KOPT-K1 (cell line): ENCODE results near the gene CENPX.

ENCODE experiments used
- H3K27ac ChIP-seq: fragments of 200-600 bp; sonication (generic); 2 replicates; pipeline ENCODE4 v1.5.1; 2016; ENCODE audit warnings: antibody characterized with exemption, mild to moderate bottlenecking, low read depth, low read length; ENCODE audit not compliant: poor library complexity, severe bottlenecking
- H3K36me3 ChIP-seq: fragments of 200-600 bp; sonication (generic); 2 replicates; pipeline ENCODE4 v1.5.1; 2017; ENCODE audit warnings: antibody characterized with exemption, mild to moderate bottlenecking, low read length, moderate library complexity; ENCODE audit not compliant: insufficient read depth
- H3K9me3 ChIP-seq: fragments of 200-600 bp; sonication (generic); 2 replicates; pipeline ENCODE4 v1.5.1; 2017; ENCODE audit warnings: antibody characterized with exemption, low read length, mild to moderate bottlenecking; ENCODE audit not compliant: insufficient read depth, poor library complexity, severe bottlenecking

CENPX gene

GRCh38 chr17:82016875-82017459 is 5.7 kb downstream of the CENPX start:
- H3K9me3 ChIP-seq = no peaks in the 10 kb centered on the region
- H3K27ac ChIP-seq = no peak overlapping the region
- peaks cover 23% of the 10 kb centered on the region for H3K36me3 ChIP-seq

DNA sequence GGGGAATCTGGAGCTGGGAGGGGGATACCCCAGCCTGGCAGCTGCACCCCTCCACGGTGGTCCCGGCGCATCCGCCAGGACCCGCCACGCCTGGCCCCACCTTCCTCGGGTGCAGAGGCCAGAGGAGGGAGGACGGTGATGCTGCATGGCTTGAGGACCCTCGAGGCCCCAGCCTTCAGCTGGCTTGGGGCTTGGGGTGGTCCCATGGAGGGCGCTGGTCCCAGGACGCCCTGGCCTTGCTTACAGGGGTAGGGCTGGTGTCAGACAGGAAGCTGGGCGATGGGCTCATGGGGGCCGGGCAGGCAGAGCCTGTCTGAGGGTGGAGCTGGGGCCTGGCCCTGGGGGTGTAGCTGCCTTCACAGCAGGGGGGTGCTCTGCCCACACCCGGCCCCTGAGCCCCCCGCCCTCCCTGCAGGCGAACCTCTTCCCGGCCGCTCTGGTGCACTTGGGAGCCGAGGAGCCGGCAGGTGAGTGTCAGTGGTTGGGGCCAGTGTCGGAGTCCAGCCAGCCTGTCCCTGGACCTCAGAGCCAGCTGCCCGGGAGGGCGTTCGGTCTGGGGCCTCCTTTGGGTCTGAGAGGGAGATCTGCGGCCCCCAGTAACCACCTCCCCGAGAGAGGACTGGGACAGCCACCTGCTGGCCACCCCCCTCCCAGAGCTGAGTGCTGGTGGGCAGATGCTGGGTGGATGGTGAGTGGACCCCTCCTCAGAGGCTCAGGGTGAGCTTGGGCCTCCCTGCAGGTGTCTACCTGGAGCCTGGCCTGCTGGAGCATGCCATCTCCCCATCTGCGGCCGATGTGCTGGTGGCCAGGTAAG is 6.4 kb downstream of the CENPX start:
- H3K27ac ChIP-seq = no peak overlapping the region
- no peaks in the 10 kb centered on the region for H3K9me3 ChIP-seq
- H3K36me3 ChIP-seq = peaks cover 23% of the 10 kb centered on the region

- H3K9me3 ChIP-seq = no peaks in the 10 kb centered on the region
- peaks cover 23% of the 10 kb centered on the region for H3K36me3 ChIP-seq
- no peak overlapping the region for H3K27ac ChIP-seq
Observed at GRCh38 chr17:82015311-82015971, 7.2 kb downstream of the CENPX start.

DNA sequence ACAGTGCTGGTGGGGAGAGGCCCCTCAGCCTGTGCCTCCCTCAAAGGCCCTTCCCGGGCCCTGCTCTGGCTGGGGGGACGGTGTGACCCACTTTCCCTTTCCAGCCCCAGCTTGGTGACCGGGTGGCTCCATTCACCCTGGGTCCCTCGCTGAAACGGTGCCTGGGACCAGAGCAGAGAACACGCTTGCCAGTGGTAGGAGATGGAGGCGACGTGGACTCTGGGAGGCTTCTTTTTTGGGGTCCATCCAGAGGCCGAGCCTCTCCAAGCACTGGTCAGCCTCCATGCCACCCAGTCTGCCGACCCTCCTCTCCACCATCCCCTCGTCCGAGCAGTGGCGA is 7.7 kb downstream of the CENPX start:
- H3K27ac ChIP-seq = no peak overlapping the region
- H3K36me3 ChIP-seq = peaks cover 23% of the 10 kb centered on the region
- no peaks in the 10 kb centered on the region for H3K9me3 ChIP-seq

GRCh38 chr17:82014432-82014831 is 8.2 kb downstream of the CENPX start:
- Histone ChIP-seq H3K27ac (no peak overlapping the region), H3K9me3 (no peaks in the 10 kb centered on the region), H3K36me3 (peaks cover 20% of the 10 kb centered on the region)

DNA sequence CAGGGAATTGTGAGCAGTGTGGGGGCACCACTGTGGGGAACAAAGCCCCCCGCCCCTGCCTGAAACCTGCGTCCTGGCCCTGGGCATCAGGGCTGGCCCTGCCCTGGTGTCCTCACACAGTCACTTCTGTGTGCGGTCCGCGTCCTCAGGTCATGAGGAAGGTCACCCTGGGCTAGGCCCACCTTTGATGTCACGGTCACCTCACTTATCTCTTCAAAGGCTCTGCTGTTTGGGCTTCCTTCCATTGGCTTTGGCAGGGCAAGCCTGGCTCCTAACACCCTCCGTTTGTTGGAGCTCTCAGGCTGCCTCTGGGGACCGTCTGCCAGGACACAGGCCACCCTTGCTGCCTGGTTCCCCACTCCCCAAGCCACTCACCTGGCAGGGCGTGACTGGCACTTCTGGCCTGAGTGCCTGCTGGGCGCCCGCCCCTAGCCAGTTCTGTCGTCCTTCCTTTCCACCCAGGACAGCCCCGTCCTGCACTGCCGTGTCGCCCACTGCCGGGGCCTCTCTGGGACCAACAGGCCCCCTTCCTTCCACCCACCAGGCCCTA is 8.8 kb downstream of the CENPX start:
- no peaks in the 10 kb centered on the region for H3K9me3 ChIP-seq
- peaks cover 14% of the 10 kb centered on the region for H3K36me3 ChIP-seq
- no peak overlapping the region for H3K27ac ChIP-seq

DNA sequence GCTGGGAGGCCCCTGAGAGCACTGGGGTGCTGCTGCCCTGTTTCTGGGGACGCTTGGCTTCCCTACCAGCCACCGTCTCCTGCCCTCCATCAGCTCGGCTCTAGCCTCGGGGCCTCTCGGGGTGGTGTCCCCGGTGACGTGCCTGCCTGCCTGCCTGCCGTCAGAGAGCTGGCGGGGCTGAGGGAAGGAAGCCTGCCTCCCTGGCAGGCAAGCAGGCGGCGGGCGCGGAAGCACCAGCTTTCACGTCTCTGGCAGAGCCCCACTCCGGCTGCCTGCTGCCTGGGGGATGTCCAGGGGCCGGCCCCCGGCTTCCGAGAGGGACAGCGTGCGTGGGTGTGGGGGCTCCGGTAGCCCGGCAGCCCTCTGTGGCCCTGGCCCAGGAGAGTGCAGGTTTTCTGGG is 9.3 kb downstream of the CENPX start:
- no peaks in the 10 kb centered on the region for H3K9me3 ChIP-seq
- H3K27ac ChIP-seq = no peak overlapping the region
- H3K36me3 ChIP-seq = peaks cover 9% of the 10 kb centered on the region; the same call in 1 of the 2 replicates

- no peak overlapping the region for H3K27ac ChIP-seq
- no peaks in the 10 kb centered on the region for H3K9me3 ChIP-seq
- H3K36me3 ChIP-seq = 0 out of 2 replicates have a peak, but pooled peaks cover 4% of the 10 kb centered on the region
Observed at GRCh38 chr17:82012640-82013295, 9.9 kb downstream of the CENPX start.

- no peaks in the 10 kb centered on the region for H3K9me3 ChIP-seq
- H3K27ac ChIP-seq = no peak overlapping the region
- H3K36me3 ChIP-seq = 0 out of 2 replicates have a peak, but pooled peaks cover 2% of the 10 kb centered on the region
Observed at GRCh38 chr17:82012261-82012639, 10.4 kb downstream of the CENPX start.

GRCh38 chr17:82011617-82012187 is 11.0 kb downstream of the CENPX start:
- no peak overlapping the region for H3K27ac ChIP-seq
- H3K9me3 ChIP-seq = no peaks in the 10 kb centered on the region
- no peaks in the 10 kb centered on the region for H3K36me3 ChIP-seq

GRCh38 chr17:82010575-82011525 is 11.8 kb downstream of the CENPX start:
- Histone ChIP-seq H3K36me3 (no peaks in the 10 kb centered on the region), H3K27ac (no peak overlapping the region)

GRCh38 chr17:82009413-82009812 is 13.3 kb downstream of the CENPX start:
- H3K36me3 ChIP-seq = no peaks in the 10 kb centered on the region
- no peak overlapping the region for H3K27ac ChIP-seq

More at GRCh38 chr17:82010575-82011525, 11.8 kb downstream of the CENPX start:
- no peaks in the 10 kb centered on the region for H3K9me3 ChIP-seq

GRCh38 chr17:82008941-82009405 is 13.7 kb downstream of the CENPX start:
- H3K27ac ChIP-seq = no peak overlapping the region
- H3K36me3 ChIP-seq = no peaks in the 10 kb centered on the region
- H3K9me3 ChIP-seq = no peaks in the 10 kb centered on the region

More at GRCh38 chr17:82009413-82009812, 13.3 kb downstream of the CENPX start:
- H3K9me3 ChIP-seq = no peaks in the 10 kb centered on the region
